HG03159 (cell line): ENCODE measurements around the gene ELOB.

Source experiments
- ATAC-seq: cut with Tn5 transposase; IDR thresholded peaks from one replicate; pipeline ENCODE4 v1.9.1; 2021; ENCODE audit warnings: mild to moderate bottlenecking, moderate library complexity; ENCODE audit not compliant: unreplicated experiment

ELOB gene

GRCh38 chr16:2769675-2770056, 7.4 kb downstream of the ELOB start:
- no peak for ATAC-seq

GRCh38 chr16:2769100-2769529, 8.0 kb downstream of the ELOB start:
- no peak for ATAC-seq

DNA sequence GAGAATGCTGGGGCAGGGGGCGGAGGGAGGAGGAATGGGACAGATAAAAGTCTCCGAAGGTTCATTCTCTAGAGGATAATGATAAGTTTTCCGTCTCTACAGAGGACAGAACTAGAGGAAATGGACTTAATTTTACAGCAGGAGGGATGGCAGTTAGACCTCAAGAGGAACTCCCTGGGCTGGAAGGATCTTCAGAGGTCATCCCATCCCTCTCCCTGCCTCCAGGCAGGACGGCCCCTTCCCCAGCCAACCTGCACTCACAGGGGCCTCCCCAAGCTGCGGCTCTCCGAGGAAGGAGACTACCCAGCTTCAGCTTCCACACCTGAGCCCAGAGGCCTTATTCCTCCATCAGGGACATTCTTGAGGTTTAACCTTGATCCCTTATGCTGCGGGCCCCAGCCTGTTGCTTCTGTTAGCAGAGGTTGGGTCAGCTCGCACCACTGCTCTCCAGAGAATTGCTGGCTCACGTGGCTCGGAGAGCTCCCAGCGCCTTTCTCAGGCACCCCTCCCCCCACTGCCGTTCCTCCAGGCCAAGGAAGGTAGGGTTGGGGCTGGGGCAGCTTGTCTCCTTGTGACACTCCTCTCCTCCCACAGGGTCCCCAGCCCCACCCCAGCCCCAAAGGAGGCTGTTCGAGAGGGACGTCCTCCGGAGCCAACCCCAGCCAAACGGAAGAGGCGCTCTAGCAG, 8.5 kb downstream of the ELOB start:
- no peak for ATAC-seq

- ATAC-seq = no peak
These were observed 9.2 kb downstream of the ELOB start for GRCh38 chr16:2767891-2768290.

DNA sequence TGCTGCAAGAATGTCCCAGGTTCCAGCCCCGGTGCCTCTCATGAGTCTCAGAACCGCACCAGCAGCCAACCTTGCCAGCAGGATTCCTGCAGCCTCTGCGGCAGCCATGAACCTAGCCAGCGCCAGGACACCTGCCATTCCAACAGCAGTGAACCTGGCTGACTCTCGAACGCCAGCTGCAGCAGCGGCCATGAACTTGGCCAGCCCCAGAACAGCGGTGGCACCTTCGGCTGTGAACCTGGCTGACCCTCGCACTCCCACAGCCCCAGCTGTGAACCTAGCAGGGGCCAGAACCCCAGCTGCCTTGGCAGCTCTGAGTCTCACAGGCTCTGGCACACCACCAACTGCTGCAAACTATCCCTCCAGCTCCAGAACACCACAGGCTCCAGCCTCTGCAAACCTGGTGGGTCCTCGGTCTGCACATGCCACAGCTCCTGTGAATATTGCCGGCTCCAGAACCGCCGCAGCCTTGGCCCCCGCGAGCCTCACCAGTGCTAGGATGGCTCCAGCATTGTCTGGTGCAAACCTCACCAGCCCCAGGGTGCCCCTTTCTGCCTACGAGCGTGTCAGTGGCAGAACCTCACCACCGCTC, 9.8 kb downstream of the ELOB start:
- no peak for ATAC-seq

DNA sequence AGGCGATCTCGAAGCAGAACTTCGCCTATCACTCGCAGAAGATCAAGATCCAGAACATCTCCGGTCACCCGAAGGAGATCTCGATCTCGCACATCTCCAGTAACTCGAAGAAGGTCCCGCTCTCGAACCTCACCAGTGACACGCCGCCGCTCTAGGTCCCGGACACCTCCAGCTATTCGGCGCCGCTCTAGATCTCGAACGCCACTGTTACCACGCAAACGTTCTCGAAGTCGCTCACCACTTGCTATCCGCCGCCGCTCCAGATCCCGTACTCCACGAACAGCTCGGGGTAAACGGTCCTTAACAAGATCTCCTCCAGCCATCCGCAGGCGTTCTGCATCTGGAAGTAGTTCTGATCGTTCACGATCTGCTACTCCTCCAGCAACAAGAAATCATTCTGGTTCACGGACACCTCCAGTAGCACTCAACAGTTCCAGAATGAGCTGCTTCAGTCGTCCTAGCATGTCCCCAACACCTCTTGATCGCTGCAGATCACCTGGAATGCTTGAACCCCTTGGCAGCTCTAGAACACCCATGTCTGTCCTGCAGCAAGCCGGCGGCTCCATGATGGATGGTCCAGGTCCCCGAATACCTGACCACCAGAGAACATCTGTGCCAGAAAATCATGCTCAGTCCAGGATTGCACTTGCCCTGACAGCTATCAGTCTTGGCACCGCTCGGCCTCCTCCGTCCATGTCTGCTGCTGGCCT, 10.5 kb downstream of the ELOB start:
- ATAC-seq = no peak

GRCh38 chr16:2765462-2766404, 11.3 kb downstream of the ELOB start:
- no peak for ATAC-seq

DNA sequence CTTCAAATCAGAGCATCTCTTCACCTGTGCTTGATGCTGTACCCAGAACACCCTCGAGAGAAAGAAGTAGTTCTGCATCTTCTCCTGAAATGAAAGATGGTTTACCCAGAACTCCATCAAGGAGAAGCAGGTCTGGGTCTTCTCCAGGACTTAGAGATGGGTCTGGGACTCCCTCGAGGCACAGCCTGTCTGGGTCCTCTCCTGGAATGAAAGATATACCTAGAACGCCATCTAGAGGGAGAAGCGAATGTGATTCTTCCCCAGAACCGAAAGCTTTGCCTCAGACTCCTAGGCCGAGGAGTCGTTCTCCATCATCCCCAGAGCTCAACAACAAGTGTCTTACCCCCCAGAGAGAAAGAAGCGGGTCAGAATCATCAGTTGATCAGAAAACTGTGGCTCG, 12.4 kb downstream of the ELOB start:
- ATAC-seq = no peak

GRCh38 chr16:2763173-2763572, 13.9 kb downstream of the ELOB start:
- no peak for ATAC-seq

DNA sequence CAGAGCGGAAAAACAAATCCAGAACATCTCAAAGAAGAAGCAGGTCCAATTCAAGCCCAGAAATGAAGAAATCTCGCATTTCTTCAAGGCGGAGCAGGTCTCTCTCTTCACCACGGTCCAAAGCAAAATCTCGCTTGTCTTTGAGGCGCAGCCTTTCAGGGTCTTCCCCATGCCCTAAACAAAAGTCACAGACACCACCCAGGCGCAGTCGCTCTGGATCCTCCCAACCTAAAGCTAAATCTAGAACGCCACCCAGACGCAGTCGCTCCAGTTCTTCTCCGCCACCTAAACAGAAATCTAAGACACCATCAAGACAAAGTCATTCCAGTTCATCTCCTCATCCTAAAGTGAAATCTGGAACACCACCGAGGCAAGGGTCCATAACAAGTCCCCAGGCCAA, 14.4 kb downstream of the ELOB start:
- ATAC-seq = no peak

DNA sequence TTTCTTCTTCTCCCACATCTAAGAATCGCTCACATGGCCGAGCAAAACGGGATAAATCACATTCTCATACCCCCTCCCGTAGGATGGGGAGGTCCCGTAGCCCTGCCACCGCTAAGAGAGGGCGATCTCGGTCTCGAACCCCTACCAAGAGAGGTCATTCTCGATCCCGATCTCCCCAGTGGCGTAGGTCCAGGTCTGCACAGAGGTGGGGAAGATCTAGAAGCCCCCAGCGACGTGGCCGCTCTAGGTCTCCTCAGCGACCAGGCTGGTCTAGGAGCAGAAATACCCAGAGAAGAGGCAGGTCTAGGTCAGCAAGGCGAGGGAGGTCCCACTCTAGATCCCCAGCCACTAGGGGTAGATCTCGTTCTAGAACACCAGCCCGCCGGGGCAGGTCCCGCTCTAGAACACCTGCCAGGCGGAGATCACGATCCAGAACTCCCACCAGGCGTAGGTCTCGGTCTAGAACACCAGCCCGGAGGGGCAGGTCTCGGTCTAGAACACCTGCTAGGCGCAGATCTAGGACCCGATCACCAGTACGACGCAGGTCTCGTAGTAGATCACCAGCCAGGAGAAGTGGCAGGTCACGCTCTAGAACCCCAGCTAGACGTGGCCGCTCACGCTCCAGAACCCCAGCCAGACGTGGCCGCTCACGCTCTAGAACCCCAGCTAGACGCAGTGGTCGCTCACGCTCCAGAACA, 15.0 kb downstream of the ELOB start:
- no peak for ATAC-seq

- no peak for ATAC-seq
These were observed 15.6 kb downstream of the ELOB start for GRCh38 chr16:2761472-2761871.

DNA sequence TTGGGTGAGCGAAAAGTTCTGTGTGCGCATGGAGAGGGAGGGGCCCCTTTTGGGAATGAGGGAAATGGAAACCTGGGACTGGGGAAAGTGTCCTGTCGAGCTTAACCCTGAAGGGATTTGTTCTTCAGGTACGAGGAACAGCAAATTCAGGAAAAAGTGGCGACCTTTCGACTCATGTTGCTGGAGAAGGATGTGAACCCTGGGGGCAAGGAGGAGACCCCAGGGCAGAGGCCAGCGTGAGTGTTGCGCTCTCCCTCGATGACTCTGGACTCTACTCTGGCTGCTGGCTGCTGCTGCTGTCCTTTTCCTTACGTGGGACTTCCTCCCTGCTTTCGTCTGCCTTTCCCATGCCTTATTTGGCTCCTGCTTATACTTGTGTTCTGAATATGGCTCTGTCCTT, 19.7 kb downstream of the ELOB start:
- no peak for ATAC-seq

- no peak for ATAC-seq
These were observed 20.6 kb downstream of the ELOB start for GRCh38 chr16:2756288-2757015.

- ATAC-seq = no peak
These were observed 21.9 kb downstream of the ELOB start for GRCh38 chr16:2755158-2755557.

GRCh38 chr16:2753733-2754020, 23.4 kb downstream of the ELOB start:
- no peak for ATAC-seq

DNA sequence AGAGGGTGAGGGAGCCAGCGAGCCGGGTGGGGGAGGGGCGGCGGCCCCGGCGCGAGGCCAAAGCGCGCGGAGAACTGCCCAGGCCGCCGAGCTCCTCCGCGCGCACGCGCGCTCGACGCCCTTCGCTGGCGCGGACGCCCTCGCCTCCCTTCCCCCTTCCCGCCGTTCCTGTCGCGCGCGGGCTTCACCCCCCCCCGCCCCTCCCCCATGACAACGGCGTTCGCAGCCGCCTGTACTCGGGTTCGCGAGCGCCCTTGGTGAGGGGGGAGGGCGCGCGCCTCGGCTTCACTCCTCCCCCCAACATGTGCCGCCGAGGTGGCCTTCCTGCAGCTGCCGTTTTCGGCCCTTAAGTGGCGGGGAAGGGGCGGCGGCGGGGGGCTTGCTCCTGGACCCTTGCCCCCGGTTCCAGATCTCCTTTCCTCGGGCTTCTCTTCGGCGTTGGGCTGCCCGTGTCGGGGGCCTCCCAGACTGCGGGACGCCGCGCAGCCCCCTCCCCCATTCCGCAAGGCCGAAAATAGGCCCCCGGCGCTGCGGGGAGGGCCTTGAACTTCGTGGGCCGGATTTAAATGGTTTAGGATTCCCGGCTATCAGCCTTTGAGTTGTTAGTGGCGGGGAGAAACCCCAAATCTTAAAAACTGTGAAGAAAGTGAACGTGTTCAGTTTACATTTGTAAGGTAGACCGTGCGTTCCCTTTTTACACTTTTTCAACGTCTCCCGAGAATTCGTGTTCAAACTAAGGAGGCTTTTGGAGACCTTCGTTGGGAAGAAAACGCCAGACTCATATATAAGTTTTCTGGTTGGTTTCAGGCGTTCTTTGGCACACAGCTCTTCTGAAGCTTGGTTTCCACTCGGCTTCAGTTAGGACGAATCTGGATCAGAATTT, 24.0 kb downstream of the ELOB start:
- ATAC-seq = peak; percentile 42

DNA sequence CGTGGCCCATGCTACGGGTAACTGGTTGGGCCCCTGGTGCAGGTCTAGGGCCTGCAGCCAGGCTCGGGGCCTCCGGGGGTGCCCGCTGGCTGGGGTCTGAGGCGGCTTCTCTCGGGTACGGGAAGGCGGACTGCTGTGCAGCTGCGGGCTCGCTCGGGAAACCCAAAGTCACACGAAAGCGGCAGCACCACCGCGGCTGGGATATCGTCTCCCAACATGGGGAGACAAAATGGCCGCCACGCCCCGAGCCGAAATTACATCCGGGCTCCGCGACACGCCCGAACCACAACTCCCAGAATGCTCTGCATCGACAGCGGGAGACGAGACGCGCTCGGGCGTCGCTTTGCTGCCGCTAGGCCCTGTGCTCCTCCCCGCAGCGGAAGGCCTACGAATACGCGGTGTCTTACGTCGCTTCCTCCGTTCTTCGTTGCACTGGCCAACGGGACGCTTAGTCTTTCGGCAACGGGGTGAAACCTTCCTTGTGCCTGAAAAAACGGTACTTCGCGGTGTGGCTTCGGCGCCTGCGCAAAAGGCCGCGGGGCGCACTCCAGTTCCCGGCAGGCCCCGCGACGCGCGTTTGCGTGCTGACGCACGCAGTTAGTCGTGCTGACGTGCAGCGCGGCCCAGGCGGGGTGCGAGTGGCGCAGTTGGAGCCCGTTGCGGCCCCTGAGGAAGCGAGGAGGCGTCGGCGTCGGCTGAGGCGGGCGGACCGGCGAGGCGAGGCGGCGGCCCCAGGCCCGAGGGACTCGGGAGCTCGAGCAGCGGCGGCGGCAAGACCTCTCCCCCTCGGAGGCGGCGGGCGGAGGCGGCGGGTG, 24.8 kb downstream of the ELOB start, which contains the start of gene SRRM2:
TSS of gene SRRM2 (plus strand) at position 604 of the 815 bp plus-strand sequence. CDS start 3,727 bp downstream, outside the sequence.
- peak; percentile 80 for ATAC-seq
